GM18502 (cell line): ENCODE results near the gene PDIA4.
"Not testable (repeated sequence)": the region's sequence is repeated elsewhere in the genome, so short reads cannot be mapped to it uniquely, and the experiment has no call there.

Experiments
- ATAC-seq: cut with Tn5 transposase; IDR thresholded peaks from one replicate; pipeline ENCODE4 v1.9.1; 2021; ENCODE audit warnings: mild to moderate bottlenecking; ENCODE audit not compliant: unreplicated experiment, poor library complexity

The PDIA4 gene, protein sequence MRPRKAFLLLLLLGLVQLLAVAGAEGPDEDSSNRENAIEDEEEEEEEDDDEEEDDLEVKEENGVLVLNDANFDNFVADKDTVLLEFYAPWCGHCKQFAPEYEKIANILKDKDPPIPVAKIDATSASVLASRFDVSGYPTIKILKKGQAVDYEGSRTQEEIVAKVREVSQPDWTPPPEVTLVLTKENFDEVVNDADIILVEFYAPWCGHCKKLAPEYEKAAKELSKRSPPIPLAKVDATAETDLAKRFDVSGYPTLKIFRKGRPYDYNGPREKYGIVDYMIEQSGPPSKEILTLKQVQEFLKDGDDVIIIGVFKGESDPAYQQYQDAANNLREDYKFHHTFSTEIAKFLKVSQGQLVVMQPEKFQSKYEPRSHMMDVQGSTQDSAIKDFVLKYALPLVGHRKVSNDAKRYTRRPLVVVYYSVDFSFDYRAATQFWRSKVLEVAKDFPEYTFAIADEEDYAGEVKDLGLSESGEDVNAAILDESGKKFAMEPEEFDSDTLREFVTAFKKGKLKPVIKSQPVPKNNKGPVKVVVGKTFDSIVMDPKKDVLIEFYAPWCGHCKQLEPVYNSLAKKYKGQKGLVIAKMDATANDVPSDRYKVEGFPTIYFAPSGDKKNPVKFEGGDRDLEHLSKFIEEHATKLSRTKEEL

DNA sequence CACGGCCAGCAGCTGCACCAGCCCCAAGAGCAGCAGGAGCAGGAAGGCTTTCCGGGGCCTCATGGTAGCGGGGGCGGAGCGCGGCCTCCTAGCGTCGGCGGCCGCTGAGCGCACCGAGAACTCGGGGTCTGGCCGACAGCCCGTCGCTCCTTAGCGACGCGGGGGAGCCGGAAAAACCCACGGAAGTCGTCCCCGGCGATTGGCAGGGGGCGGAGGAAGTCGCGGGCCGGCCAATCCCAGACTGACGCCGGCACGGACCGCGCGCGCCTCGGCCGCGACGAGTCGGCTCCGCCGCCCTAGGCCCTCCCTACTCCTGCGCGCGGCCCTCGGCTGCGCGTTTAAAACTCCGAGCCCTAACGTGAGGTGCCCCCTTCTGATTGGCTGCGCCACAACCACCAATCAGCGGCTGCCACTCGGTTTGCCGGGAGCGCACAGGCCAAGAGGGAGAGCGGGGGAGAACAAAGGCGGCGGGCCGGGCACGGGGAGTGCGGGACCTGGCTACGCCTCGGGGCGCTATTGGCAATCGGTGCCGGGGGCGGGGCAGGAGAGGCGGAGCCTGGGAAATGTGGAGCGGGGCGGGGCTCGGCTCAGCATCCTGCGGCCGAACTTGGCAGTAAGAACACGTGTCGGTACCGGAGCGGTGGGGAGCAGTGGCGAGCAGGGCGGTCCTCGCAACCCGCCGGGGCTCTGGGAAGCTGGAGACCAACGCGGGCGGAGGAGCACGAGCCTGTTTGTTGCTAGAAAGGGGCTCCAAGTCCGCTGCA, at the start of gene PDIA4:
Gene PDIA4 (minus strand): TSS at position 160 of the 764 bp plus-strand sequence. CDS start 97 bp downstream, at position 63.
- peak; percentile 93 for ATAC-seq

DNA sequence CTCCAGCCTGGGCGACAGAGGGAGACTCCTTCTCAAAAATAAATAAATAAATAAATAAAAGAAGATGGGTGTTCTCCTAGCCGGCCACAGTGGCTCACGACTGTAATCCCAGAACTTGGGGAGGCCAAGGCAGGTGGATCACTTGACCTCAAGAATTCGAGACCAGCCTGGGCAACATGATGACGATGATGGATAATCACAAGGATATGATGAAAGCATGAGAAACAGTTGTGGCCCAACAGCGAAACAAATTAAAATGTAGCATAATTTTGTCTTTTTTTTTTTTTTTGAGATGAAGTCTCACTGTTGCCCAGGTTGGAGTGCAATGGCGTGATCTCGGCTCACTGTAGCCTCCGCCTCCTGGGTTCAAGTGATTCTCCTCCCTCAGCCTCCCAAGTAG, 49.3 kb upstream of the PDIA4 start:
- ATAC-seq: no peak

DNA sequence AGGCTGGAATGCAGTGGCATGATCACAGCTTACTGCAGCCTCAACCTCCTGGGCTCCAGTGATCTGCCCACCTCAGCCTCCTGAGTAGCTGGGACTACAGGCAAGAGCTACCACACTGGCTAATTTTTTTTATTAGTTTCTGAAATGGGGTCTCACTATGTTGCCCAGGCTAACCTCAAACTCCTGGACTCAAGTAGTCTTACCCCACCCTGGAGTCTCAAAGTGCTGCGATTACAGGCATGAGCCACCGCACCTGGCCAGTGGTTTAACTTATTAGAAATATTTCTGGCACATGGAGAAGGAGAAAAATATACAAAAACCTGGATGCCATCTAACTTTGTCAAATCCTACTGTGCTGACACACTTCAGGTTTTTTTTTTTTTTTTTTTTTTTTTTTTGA, 47.0 kb upstream of the PDIA4 start:
- no peak for ATAC-seq

DNA sequence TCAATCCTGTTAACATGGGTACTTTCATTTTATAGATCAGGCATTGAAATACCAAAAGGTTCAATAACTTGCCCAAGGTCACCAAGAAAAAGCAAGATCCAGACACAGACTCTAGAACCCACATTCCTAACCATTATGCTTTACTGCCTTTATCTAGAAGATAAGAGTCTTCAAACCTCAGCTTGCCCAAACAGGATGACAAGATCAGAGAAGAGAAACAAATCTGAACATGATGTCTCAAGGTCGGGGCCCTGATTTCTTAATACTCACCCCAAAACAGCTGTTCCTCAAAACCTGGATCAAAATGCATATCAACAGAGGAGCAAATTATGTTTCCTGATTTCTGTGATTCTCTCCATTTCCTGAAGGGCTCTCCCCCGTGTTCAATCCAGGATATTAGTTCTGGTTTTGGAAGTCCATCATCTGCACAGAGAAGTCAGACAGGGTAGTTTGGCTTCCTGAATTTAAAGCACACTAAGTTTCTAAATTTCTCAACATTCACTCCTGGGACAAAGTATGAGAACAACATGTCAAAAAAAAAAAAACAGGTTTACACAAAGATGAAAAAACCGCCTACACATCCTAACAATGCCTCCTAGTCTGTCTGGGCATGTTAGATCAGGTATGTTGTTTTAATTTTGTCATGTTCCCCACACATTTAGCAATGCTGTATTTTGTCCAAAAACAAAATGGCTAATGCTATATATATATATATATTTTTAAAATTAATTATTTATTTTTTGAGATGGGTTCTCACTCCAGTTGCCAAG, 46.0 kb upstream of the PDIA4 start:
- no peak for ATAC-seq

DNA sequence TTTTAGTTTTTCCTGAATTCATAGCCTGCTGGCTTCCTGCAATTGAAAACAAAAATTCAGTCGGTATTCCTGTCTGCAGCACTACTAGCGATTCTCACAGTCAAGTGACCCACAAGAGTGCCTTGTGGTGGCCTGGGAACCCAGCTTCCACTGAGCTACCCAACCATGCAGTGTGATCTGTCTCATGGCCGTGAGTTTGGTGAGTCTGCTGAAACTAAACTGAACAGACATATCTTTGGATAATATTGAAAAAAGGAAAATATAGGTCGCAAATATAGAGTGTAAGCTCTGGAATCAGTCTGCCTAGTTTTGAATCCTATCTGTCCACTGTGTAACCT, 44.1 kb upstream of the PDIA4 start:
- no peak for ATAC-seq

DNA sequence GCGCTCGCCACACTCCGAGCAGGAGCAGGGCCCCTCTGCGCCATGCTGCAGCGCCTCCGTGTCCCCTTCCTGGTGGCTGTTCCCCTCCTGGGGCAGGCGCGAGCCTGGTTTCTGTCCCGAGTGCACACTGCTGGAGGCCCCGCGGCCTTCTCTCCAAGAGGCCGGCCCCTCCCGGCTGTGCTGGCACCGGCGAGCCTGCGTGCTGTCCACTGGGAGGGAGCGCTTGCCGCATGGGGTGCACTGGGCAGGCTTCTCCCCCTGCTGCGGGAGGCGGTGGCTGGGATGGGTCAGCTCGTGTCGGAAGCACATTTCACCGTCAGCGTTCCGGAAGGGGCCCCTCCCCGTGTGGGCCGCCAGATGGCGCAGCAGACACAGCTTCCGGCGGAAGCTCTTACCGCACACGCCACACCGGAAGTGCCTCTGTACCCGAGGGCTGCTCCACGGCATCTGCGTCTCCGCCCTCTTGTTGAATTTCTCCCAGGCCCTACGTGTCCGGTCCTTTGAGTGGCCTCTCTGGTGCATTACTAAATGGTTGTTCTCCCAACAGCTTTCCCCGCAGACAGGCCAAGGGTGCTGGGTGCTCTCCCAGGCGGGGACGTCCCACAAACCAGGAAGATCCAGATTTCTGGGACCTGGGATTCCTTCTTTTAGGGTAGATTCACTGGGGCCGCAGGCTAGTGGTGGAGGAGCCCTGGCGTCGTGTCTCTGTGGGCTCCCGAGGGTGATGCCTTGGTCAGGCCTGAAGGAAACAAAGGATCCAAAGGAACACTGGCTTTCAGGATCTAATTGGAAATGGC, 43.5 kb upstream of the PDIA4 start:
- no peak for ATAC-seq

DNA sequence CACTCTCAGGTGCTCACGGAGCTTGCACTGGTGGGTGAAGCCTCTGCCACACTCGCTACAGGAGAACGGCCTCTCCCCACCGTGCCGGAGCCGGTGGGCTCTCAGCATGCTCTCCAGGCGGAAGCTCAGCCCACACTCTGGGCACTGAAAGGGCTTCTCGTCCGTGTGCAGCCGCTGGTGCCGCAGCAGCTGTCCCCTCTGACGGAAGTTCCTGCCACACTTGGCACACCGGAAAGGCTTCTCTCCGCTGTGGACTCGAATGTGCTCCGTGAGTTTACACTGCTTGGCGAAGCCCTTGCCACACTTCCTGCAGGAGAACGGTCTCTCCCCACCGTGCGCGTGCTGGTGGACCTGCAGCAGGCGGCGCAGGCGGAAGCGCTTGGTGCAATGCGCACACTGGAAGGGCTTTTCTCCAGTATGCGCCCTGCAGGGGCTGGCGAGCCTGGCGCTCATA, 42.9 kb upstream of the PDIA4 start:
- no peak for ATAC-seq

DNA sequence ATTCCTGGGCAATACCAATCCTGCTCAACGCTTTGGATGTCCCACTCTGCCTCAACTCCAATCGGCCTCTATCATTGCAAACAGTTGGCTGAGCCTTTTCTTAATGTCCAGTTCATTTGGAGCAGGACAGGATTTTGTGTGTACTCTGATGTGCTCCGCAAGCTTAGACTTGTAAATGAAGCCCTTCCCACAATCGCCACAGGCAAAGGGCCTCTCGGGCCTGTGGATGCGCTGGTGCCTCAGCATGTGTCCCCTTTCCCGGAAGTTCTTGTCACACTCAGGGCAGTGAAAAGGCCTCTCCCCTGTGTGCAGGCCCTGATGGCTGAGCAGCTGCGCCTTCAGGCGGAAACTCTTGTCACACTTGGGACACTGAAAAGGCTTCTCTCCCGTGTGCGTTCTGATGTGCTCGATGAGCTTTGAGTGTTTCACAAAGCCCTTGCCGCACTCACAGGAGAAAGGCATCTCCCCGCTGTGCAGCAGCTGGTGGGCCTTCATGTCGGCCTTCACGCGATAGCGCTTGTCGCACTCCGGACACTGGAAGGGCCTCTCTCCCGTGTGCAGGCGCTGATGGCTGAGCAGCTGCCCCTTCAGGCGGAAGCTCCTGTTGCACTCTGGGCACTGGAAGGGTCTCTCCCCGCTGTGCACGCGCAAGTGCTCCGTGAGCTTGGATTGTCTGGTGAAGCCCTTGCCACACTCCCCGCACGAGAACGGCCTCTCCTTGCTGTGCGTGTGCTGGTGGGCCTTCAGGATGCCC, 42.2 kb upstream of the PDIA4 start:
- ATAC-seq: no peak

DNA sequence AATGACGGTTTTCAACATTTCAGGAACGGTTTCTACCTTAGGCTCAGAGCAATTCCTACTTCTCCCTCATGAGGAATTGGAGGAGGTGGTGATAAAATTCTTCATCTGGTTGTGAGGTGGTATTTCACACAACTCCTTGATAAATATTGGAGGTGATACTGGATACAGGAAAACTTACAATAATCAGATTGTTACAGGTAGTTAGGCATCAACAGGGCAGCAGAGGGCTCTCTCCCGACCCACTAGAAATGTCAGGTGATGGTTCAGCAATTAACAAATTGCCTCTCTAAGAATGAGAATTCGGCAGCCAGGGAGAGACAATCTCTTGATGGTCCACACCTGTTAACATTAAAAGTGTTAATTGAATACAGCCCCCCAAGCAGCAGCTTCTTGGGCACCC, 39.6 kb upstream of the PDIA4 start:
- no peak for ATAC-seq

DNA sequence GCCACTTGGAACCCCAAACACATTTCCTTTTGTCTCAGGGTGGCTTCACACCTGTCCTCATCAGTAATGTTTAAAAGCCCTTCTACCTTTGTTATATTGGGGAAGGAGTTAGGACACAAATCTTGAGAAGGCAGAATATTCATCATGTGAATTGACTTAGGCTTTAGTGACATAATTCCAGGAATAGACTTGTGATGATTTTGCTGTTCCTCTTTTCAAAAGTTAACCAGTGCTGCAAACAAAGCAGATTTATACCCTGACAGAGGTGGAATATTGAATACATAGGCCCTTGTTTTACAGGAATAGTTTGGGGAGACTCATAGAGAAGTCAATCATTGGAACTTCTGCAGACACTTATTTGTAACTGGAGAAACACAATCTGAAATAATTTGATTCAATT, 35.2 kb upstream of the PDIA4 start:
- ATAC-seq: no peak

DNA sequence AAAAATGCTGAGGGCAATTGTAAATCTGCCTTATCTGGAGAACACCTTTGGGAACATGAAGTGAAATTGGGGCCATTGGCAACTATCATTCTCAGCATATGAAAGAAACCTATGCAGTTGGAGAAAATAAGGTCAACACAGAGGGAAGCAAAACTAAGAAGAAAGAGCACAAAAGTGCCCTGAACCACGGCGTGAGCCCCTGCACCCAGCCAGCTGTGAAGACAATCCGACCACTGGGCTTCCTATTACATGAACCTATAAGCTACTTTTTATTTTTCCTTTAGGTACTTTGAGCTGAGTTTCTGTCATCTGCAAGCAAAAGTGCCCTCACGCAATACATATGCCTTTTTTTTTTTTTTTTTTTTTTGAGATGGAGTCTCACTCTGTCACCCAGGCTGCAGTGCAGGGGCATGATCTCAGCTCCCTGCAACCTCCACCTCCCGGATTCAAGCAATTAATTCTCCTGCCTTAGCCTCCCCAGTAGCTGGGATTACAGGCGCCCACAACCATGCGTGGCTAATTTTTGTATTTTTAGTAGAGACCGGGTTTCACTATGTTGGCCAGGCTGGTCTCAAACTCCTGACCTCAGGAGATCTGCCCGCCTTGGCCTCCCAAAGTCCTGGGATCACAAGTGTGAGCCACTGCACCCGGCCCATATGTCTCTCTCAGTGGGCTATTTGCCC, 34.1 kb upstream of the PDIA4 start:
- ATAC-seq: not testable (repeated sequence)

DNA sequence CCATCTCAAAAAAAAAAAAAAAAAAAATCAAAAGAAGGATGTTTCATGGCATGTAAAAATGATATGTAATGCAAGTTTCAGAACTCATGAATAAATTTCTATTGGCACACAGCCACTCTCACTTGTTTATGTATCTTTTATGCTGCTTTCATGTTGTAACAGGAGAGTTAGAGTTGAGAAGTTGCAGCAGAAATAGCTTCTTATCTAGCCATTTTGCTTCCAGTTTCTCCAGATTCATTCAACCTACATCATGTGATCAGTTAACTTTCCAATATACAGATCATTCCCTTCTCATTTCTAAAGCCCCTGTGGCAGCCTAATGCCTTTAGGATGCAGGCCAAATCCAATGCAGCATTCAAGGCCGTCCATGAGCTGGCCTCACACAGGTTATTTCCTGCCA, 31.9 kb upstream of the PDIA4 start:
- no peak for ATAC-seq

DNA sequence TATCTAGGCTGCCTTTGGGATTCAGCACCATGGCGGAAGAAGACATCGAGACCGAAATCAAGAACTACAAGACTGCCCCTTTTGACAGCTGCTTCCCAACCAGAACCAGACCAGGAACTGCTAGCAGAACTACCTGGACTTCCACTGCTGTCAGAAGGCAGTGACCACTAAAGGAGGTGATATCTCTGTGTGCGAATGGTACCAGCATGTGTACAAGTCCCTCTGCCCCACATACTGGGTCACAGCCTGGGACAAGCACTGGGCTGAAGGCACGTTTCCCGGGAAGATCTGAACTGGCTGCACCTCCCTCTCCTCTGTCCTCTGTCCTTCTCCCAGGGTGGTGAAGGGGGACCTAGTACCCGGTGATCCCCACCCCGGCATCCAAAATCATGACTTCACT, 25.6 kb upstream of the PDIA4 start:
- no peak for ATAC-seq

DNA sequence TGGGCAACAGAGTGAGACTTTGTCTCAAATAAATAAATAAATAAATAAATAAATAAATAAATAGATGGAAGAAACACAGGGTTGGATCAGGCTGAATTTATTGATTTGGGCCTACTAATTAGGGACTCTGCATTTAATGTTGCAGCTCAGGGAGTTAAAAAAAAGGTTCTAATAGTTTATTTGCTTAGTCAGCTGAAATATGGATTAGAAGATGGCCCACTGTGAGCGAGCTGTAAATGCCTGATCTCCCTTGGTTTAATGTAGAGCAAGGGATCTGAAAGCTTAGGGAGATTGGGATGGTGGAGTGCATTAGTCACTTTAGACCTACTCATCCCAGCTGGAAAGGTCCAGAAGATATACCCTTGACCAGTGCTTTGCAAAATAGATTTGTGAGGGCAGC, 25.1 kb upstream of the PDIA4 start:
- ATAC-seq: no peak

DNA sequence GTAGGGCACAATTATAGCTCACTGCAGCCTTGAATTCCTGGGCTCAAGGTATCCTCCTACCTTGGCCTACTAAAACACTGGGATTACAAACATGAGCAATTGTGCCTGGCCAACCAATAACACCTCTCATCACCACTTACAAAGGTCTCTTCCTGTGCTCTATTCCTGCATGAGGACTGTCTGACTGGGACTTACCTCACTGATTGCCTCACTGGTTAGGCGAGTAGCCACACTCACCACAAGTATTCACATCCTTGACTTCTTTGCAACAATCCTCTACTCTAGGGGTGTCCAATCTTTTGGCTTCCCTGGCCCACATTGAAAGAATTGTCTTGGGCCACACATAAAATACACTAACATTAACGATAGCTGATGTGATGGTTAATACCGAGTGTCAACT, 22.6 kb upstream of the PDIA4 start:
- no peak for ATAC-seq

DNA sequence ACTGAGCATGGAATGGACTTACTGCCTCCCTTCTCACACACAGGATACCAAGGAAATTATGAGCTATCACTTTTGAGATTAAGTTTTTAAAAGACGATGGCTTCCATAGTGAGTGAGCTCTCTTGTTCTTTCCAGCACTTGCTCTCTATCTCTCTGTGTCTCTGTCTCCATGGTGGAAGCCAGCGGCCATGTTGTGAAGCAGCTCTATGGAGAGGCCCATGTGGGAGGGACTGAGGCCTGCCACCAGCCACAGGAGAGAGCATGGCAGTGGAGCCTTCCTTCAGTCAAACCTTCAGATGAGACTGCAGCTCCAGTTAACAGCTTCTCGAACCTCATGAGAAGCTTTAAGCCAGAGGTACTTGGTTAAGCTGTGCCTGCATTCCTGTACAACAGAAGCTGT, 20.5 kb upstream of the PDIA4 start:
- no peak for ATAC-seq

DNA sequence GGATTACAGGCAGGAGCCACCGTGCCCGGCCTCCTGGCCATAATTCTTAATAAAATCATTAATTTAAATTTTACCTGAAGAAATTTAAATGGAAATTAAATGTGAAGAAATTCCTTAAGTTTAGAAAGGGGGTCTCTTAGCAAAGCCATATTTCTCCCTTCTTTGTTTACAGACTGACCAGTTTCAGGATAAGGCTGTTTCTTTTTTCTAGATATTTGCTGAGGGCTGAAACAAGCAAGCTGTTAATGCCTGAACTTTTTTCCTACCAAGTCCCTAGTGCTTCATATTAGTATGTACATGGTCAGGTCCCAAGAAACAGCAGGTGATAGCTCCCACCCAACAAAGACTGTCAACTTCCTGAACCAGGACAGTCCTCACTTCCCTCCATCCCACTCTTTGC, 18.1 kb upstream of the PDIA4 start:
- ATAC-seq: no peak

DNA sequence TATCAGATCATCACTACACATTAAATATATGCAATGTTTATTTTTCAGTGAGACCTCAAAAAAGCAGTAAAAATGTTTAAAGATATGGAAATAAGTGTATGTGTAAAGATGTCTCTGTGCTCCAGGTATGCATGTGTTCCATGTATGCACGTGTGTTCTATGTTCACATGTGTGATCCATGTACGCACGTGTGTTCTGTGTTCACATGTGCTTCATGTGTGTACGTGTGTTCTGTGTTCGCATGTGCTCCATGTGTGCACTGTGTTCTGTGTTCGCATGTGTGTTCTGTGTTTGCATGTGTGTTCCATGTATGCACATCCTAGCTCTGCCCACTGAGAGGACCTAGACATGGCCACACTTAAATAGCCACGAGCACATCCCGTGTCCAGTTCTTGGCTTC, 15.6 kb upstream of the PDIA4 start:
- no peak for ATAC-seq

DNA sequence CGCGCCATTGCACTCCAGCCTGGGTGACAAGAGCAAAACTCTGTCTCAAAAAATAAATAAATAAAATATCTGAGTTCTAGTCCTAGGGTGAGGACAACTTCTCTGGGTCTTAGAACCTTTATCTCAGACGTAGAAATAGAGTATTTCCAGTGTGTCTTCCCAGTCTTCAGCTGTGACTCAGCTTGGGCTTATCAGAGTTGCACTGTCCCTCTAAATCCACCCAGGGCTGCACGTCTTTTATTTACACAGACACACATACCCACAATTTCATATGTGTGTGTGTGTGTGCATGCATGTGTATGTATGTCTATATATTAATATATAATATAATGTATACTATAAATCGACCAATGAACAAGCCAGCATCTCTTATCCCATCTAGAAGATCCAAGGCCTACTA, 13.0 kb upstream of the PDIA4 start:
- no peak for ATAC-seq
